Measurements from ENCODE around the gene ERP44.

DNA sequence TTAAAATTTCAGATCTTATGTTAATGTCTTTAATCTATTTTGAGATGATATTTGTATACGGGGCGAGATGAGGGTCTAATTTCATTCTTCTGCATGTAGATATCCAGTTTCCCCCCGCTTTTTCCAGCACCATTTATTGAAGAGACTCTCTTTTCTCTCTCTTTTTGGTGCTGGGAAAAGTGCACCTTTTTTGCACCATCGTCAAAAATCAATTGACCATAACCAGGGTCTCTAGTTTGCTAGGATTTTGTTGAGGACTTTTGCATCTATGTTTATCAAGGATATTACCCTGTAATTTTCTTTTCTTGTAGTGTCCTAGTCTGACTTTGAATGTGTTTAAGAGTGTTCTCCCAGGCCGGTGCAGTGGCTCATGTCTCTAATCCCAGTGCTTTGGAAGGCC, 99.0 kb downstream of the ERP44 start:
- no peak for TF ChIP-seq EP300 (IDR thresholded peaks at IDR 0.05)
- TF ChIP-seq POLR2A (IDR thresholded peaks at IDR 0.05) = no peak
- no peak for TF ChIP-seq CTCF (IDR thresholded peaks at IDR 0.05)

Data from suprapubic skin (tissue), 3 donors.